GM11168 (cell line): ENCODE results near the gene CLN6.
"Not testable (repeated sequence)": the region's sequence is repeated elsewhere in the genome, so short reads cannot be mapped to it uniquely, and the experiment has no call there.

Experiments
- in situ Hi-C: fragments of 300-500 bp; cut with MboI; formaldehyde crosslinking; loops from one replicate; pipeline ENCODE4 v1.12.0; 2022; ENCODE audit warnings: low sequenced_read_pairs; ENCODE audit not compliant: unreplicated experiment

CLN6 gene

GRCh38 chr15:68195336-68196112 is 34.0 kb downstream of the CLN6 start:
- in situ Hi-C loops = no loop called here

DNA sequence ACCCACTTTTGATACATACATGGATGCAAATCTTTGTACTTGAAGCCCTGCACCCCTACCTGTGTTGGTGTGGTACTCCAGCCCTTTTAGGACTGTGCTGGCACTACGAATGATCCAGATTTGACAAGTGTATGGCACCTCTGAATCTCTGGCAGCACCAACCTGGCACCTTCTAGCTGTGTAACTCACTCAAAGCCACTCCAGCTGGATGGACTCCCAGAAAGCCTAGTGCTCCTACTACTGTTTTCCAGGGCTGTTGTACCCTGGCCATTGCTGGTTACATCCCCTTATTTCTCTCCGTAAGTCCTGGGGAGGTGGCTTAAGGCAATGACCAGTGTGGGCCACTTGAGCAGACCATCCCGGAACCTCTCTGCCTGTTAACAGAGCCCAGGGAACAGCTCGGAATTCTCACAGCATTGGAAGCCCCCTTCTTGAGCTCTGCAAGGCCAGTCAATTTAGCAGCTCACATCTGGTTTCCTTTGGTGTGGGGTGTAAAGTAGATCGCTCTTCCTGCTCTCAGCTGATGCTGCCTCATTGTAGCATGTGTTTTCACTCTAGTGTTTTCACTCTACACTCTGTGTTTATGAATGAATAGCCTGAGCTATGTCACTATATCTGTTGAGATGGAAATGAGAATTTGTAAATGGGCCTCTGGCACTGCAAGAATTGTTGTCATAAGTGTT is 36.6 kb downstream of the CLN6 start:
- in situ Hi-C loops = no loop called here

GRCh38 chr15:68192117-68192516 is 37.4 kb downstream of the CLN6 start:
- in situ Hi-C loops = no loop called here

- in situ Hi-C loops = no loop called here
These were observed 38.0 kb downstream of the CLN6 start for GRCh38 chr15:68191555-68191954.

DNA sequence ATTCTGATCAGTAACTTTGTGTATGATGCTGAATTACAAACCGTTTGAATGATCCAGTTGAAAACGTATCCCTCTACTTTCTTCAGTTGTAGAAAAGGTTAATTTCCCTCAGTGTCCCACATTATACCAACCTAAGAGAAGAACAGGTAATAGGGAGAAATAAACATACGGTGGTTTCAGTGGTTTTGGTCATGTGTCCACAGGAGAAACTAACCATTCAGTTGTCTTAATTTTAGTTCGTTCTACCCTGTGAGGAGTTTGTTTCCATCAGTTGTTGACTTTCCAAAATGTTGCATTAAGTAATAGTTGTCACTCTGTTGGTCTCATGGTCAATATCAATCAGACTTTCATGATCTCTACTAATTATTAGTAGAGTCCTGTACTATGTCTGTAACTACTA is 39.5 kb downstream of the CLN6 start:
- in situ Hi-C loops = no loop called here

DNA sequence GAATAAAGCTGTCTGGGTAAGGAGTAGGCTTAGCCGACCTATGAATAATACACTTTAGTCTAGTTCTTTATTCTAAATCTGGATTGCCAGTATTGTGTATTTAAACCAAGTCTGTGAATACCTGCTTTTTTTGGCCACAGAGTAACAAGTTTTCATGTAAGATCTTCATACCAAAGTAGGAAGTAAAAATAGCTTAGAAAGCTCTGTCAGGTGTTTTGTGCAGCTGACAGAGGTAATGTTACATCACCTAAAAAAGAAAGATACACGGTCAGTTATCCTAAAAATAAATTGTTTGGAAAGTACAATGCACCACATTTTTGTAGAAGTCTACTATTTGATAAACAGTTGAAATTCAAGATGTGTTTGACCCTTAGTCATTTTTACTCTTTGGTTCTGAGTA is 40.9 kb downstream of the CLN6 start:
- in situ Hi-C loops = no loop called here

GRCh38 chr15:68187559-68187958 is 42.0 kb downstream of the CLN6 start:
- in situ Hi-C loops = no loop called here

GRCh38 chr15:68186671-68187397 is 42.7 kb downstream of the CLN6 start:
- in situ Hi-C loops = no loop called here

GRCh38 chr15:68184616-68185480 is 44.7 kb downstream of the CLN6 start:
- in situ Hi-C loops = no loop called here

DNA sequence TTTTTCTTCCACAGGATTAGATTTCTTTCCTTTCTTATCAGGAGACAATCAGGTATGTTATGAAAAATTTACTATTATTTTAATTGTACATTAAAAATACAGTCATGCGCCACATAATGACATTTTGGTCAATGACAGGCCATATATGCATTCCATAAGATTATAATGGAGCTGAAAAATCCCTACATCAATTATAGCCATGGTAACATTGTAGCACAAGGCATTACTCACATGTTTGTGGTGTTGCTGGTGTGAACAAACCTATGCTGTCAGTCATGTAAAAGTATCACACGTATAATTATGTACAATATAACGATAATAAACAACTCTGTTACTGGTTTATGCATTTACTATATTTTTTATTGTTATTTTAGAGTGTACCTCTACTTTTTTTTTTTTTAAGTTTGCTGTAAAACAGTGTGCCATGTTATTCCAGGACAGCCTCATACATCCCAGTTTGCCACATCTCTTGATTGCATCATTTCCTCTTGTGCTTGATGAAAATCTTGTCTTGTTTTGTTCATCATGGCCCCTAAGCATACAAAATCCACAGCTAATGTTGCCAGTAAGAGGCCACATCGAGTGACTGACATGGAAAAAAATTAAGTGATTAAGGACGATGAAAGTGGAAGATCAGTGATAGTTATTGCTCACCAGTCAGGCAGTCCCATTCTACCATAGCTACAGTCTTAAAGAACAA is 45.8 kb downstream of the CLN6 start:
- in situ Hi-C loops = no loop called here

GRCh38 chr15:68177742-68178141 is 51.8 kb downstream of the CLN6 start:
- in situ Hi-C loops = no loop called here

- in situ Hi-C loops = no loop called here
These were observed 52.9 kb downstream of the CLN6 start for GRCh38 chr15:68176601-68177000.

- in situ Hi-C loops = no loop called here
These were observed 54.0 kb downstream of the CLN6 start for GRCh38 chr15:68175526-68175925.

DNA sequence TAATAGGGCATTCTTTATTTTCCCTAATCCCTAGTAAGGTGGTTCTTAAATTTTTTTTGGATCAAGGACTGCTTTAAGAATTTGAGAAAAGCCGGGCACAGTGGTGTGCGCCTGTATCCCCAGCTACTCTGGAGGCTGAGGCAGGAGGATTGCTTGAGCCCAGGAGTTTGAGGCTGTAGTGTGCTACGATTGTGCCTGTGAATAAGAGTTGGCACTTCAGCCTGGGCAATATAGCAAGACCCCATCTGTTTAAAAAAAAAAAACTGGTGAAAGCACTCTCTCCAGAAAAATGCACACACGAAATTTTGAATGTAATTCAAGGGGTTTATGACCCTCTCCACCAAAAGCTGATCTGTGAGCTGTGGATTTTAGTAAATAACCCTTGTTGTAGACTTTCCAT is 56.4 kb downstream of the CLN6 start:
- in situ Hi-C loops = no loop called here

GRCh38 chr15:68172037-68172436 is 57.5 kb downstream of the CLN6 start:
- in situ Hi-C loops = not testable (repeated sequence)

DNA sequence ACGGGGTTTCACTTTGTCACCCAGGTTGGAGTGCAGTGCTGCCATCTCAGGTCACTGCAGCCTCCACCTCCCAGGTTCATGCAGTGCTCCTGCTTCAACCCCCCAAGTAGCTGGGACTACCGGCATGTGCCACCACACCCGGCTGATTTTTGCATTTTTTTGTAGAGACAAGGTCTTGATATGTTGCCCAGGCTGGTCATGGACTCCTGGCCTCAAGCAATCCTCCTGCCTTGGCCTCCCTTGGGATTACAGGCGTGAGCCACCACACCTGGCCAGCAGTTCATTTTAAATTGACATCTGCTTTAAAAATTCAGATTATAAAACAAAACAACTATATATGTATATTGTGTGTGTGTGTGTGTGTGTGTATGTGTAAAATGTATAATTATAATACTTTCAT is 62.7 kb downstream of the CLN6 start:
- in situ Hi-C loops = loop anchor here (10.0 kb wide), 1 partner anchor 302 kb away; no protein-coding TSS in a partner anchor

DNA sequence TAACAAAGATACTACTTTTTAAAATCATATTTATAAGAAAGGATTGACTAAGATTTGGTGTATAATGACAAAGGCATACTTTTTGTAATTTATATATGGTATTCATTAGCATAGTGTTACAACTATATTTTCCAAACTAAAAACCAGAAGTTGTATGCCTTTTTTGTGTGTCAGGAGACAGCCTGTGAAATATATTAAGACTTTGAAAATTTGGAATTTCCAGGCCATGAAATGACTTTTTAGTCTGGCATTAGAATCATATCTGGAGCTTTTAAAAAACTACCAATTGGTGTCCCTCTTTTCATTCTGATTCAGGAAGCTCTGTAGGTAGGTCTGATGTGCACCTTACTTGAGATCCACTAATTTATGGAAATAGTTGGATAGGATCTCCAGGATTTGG is 66.3 kb downstream of the CLN6 start:
- in situ Hi-C loops = loop anchor here (10.0 kb wide), 1 partner anchor 298 kb away; no protein-coding TSS in a partner anchor

GRCh38 chr15:68158046-68158628 is 71.4 kb downstream of the CLN6 start:
- in situ Hi-C loops = loop anchor here (10.0 kb wide), 1 partner anchor 273 kb away; no protein-coding TSS in a partner anchor

- in situ Hi-C loops = loop anchor here (10.0 kb wide), 1 partner anchor 272 kb away; no protein-coding TSS in a partner anchor
These were observed 72.5 kb downstream of the CLN6 start for GRCh38 chr15:68157074-68157473.
